HG03060 (cell line): Measurements from ENCODE around the gene ADISSP.

Source experiments
- ATAC-seq: cut with Tn5 transposase; IDR thresholded peaks from one replicate; pipeline ENCODE4 v1.9.1; 2021; ENCODE audit warnings: low read depth, moderate number of reproducible peaks; ENCODE audit not compliant: unreplicated experiment

Gene ADISSP

DNA sequence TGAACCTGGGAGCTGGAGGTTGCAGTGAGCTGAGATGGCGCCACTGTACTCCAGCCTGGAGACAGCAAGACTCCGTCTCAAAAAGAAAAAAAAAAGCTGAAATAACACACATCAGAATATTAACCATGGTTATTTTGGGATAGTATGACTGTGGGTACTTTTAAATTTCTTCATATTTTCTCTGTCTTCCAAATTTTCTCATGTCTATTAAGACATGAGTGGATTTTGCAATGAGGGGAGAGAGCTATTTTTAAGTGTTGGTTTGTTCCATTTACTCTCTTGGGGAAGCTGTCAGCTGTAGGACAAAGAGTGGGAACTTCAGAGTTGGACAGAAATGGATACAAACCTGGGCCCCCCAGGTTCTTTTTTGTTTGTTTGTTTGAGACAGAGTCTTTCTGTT is 10.3 kb downstream of the ADISSP start:
- no peak for ATAC-seq

DNA sequence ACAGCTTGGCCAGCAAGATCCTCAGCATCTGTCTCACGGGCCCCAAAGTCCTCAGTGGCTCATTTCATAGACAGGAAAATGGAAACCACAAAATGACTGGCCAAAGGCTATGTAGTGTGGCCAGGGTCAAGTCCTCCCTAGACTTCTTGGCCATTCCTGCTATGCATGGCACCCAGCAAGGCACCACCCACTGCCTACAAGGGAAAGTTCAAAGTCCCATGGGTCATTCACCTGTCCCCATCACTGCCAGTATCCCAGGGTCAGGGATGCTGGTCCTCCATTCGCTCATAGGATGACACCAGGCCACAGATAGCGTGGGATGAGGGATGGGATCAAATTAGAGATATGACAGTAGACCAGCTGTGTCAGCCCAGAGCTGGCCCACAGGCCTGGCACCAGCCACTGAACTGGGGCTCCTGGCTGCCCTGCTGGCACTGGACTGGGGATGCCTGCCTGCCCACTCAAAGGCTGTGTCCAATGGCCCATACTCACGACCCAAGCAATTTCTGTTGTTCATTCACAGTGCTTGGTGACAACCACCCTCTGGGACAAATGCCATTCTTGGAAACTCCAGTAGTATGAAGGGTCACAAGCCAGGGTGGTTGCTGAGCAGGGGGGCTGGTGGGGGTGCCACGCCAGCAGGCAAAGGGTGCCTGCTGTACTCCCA is 11.6 kb downstream of the ADISSP start:
- no peak for ATAC-seq

DNA sequence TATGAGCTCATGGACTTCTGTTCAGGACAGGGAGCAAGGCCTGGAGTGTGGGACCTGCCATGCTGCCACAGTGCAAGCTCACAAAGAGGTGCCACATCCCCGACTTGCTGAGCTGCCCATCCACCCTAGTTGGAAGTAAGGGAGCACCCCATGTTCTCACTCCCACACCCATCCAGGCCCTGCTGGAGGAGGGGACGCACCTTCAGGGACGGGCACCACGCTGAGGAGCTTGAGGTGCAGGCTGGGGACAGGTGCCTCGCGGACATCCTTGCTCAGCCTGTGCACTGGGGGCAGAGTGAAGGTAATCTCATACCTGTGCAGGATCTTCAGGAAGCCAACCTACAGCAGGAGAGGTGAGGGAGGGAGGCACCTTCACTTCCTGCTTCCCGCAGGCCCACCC is 12.3 kb downstream of the ADISSP start:
- no peak for ATAC-seq

DNA sequence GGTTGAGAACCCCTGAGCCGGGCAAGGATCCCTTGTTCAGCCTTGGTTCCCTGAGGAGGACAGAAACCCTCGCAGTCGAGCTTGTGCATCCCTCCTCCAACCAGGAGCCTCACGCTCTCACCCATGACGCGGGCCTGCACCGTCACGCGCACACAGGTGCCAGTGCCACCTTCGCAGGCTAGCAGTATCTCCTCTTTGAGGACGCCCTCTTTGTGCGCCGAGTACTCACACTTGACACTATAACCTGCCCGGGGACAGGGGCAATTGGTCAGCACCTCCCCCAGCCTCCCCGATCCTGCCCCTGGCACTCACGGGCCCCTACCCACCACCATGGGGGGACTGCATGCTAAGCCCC is 13.3 kb downstream of the ADISSP start:
- no peak for ATAC-seq

DNA sequence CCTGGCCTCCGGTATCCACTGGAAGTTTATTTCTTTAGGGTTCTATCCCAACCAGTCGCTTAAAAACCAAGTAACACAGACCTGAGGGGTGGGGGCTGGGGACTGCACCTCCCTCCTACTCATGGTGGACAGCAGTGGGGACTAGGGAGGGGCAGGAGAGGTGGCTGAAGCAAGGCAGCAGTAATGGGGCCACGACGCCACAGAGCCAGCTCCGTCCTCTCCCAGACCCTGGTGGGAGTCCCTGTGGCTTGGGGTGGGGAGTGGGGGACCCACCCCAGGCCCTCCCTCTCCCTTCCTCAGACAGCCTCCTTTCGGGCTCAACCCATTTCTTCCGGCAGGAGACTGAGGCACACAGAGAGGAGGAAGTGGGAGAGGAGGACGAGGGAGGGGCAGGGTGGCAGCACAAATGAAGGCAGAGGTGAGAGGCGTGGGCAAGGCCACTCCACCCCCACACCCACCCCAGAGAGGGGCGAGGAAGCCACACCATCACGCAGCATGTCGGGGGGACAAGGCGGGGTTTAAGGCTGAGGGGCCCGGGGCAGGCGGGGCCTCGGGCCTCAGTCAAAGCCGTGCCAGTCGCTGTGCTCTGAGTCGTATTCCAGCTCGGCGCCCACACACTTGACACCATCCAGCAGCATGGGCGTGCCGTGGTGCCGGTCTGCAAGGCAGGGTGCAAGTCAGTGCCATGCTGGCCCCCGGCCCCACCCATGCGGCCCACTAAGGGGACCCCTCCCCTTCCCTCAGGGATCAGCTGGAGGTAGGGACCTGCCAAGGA is 13.9 kb downstream of the ADISSP start:
- no peak for ATAC-seq

DNA sequence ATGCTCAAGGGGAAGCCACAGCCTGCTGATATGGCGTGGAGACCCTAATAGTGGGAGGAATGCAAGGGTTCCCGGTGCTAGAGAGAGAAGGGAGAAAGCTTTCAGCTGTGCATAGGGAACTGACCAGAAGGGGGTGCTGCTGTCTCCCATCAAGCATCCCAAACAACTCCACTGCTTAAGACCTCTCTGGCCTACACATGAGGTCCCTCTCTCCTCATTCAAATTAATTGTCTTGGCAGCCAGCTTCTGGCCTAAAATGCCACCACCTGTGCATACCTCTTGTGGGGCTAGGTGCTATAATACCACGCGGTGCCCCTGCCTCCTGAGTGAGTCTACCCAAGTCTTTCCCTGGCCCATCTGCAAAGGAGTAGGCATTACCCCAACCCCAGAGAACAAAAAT is 14.5 kb downstream of the ADISSP start:
- ATAC-seq: no peak

DNA sequence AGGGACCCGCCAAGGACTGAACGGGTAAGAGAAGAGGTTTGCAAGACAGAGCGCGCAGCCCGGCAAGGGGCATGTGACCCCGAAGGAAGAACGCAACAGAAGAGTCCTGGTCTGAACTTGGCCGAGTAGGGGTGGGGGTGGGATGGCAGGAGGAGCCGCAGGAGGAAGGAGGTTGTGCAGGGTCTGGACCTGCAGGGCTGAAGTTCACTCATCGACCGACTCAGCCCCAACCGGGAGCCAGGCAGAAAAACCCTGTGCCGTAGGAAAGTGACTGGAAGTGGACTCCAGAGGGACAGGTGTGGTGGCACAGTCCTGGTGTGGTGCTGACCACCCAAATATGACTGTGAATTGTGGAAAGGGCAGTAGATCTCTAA is 15.2 kb downstream of the ADISSP start:
- no peak for ATAC-seq

DNA sequence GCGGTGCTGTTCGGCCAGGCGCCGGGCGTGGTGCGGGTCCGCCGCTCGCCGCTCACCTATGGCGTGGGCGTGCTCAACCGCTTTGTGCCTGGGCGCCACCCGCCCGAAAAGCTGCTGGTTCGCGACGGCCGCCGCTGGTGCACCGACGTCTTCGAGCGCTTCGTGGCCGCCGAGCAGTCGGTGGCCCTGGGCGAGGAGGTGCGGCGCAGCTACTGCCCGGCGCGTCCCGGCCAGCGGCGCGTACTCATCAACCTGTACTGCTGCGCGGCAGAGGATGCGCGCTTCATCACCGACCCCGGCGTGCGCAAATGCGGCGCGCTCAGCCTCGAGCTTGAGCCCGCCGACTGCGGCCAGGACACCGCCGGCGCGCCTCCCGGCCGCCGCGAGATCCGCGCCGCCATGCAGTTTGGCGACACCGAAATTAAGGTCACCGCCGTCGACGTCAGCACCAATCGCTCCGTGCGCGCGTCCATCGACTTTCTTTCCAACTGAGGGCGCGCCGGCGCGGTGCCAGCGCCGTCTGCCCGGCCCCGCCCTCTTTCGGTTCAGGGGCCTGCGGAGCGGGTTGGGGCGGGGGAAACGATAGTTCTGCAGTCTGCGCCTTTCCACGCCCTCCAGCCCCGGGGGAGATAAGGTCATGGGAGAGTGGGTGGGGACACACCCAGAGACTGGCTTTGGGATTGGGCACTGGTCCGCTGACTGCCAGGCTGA is 15.7 kb downstream of the ADISSP start:
- ATAC-seq: no peak

DNA sequence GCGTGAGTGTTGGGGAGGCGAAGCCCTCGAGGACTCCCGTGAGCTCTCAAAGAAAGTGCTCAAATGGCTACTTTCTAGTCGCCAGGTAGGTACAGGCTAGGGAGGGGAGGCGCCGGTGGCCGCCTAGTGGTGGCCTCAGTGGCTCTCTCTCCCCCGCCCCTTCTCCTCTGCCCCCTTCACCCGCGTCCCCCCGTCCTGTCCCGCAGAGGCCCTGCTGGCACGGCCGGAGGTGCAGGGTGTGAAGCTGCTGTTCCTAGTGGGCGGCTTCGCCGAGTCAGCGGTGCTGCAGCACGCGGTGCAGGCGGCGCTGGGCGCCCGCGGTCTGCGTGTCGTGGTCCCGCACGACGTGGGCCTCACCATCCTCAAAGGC is 16.3 kb downstream of the ADISSP start:
- no peak for ATAC-seq

DNA sequence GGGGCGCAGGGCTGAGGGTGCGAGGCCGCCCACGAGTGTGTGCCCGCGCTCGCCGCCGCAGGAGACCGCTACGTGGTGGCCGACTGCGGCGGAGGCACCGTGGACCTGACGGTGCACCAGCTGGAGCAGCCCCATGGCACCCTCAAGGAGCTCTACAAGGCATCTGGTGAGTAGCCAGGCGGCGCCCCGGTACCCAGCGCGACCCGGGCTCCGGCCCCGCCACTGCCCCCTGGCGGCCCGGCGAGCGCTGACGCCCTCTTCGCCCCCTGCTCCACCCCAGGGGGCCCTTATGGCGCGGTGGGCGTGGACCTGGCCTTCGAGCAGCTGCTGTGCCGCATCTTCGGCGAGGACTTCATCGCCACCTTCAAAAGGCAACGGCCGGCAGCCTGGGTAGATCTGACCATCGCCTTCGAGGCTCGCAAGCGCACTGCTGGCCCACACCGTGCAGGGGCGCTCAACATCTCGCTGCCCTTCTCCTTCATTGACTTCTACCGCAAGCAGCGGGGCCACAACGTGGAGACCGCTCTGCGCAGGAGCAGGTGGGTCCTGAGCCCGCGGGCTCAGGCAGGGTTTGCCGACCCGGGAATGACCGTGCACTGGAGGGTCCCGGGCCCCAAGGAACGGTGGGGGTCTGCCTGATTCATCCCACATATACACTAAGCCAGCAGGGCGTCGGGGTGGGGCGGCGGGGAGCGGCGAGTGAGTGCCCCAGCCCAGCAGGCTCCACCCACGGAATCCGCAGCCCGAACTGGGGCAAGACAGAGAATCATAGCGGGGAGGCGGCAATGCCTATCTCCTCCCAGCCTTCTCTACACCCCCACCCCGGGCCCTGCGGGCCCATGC is 17.6 kb downstream of the ADISSP start:
- no peak for ATAC-seq

DNA sequence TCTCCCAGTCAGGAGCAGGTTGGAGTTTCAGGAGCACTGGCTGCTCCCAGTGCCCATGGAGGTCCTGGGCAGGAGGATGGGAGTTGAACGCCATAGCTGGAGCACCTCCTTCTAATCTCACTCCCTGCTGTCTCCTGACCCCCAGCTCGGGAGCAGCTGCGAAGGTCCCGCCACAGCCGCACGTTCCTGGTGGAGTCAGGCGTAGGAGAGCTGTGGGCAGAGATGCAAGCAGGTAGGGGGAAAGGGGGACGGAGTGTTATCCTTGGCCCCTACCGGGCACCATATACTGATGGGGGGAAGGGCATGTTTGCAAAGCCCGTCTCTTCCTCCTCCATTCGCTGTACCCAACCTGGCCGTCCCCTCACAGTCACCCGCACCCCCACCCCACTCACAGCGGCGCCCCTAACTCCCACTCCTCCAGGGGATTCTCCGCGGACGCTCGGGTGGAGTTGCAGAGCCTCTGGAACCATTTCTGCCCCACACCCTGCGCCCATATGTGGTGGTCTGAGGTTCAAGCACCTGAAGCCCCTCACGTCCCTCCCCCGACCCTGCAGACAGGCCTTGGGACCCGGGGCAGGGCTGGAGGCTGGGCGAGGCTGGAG is 18.4 kb downstream of the ADISSP start:
- no peak for ATAC-seq

DNA sequence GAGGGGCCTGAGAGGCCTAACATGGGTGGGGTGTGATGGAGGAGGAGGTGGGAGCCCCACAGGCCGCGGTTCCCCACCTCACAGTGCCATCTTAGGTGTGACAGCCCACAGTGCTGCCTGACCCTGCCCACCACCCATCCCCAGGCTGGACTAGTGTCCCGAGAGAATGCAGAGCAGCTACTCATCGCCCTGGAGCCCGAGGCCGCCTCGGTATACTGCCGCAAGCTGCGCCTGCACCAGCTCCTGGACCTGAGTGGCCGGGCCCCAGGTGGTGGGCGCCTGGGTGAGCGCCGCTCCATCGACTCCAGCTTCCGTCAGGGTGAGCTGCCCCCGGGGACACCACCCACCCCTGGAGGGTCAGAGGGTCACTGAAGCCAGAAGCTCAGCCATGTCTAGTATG is 19.5 kb downstream of the ADISSP start:
- ATAC-seq: no peak

DNA sequence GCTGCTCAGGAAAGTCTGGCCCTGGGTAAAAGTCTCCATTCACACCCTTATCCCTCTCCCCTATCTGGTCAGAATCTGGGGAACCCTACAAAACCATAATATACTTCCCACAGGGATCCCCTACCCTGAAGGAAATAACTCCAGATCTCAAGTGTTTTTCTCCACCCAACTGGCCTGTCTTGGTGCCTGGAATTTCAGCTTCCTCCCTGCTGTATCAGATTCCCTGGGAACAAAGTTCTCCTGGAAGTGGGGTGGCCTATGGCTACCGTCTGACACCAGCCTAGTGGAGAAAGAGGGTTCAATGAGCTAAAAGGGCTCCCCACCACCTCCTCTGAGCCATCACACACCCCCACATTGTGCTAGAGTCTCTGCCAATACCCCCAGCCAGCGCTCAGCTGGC is 20.1 kb downstream of the ADISSP start:
- ATAC-seq: no peak

DNA sequence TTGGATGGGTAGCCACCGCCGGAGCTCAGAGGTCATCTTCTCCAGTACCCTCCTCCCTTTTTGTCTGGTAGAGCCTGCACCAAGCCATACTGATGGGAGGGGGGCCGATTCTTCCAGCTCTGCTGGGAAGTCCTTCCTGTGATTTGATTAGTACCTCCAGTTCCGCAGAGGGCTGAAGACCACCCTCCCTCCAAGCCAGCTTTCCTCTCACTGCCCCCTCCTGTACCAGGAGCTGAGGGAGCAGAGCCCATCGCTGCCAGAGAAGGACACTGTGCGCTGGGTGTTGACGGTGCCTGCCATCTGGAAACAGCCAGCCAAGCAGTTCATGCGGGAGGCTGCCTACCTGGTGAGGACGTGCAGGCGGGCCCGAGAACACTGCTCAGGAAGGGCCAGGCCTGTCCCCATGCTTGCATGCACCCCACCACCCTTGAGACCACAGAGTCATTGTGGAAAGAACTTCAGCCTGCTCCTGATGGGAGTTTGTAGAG is 21.8 kb downstream of the ADISSP start:
- no peak for ATAC-seq

DNA sequence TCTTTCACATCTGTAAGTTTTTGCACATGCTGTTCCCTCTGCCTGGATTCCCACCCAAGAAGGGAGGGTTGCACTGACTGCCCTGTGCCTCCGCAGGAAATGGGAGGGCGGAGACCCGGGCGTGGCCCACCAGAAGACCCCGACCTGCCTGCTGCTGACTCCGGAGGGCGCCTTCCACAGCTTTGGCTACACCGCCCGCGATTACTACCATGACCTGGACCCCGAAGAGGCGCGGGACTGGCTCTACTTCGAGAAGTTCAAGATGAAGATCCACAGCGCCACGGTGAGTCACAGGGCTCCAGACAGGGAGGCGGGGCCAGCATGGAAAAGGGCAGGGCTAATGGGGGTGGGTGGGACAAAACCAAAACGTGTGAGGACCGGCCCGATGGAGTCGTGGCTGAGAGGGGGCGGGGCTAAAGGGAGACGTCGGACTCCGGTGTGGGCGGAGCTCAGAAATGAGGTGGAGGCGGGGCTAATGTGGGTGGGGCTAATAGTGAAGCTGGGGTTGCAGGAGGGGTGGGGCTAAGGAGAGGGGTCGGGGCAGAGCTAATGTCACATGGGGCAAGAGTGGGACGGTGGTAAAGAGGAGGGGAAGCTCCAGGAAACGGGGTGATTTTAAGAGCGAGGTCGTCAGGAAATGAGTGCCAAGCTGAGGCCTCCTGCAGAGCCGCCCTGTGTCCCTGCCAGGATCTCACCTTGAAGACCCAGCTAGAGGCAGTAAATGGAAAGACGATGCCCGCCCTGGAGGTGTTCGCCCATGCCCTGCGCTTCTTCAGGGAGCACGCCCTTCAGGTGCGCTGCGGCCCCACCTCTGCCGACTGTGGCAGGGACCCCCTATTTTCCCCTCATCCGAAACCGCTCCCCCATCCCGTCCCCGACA is 22.5 kb downstream of the ADISSP start:
- ATAC-seq: no peak

DNA sequence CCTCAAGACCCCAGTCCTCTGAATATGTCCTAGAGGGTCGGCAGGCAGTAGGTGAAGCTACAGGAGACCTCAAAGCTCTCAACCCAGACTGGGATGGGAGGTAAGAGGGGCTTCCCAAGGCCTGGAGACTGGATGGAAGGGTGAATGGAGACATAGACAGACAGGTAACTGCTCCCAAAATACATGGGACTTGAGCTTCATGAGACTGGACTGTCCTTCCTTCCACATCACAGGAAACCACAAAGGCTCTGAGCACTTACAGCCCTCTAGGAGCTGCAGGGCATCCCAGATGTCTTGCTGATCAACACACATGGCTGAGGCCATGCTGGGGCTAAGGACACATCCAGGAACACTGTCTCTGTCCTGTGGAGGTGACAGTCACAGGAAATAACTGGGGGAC is 23.5 kb downstream of the ADISSP start:
- ATAC-seq: no peak

DNA sequence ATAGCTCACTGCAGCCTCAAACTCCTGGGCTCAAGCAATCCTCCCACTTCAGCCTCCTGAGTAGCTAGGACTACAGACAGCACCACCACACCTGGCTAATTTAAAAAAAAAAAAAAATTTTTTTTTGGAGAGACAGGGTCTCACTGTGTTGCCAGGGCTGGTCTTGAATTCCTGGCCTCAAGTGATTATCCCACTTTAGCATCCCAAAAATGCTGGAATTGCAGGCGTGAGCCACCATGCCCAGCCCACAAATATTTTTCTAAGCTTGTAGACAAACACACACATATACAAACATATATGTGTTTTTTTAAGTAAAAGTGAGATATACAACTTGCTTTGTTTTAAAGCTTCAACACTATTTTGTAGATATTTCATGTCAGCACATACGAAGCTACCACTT is 24.3 kb downstream of the ADISSP start:
- ATAC-seq: no peak

DNA sequence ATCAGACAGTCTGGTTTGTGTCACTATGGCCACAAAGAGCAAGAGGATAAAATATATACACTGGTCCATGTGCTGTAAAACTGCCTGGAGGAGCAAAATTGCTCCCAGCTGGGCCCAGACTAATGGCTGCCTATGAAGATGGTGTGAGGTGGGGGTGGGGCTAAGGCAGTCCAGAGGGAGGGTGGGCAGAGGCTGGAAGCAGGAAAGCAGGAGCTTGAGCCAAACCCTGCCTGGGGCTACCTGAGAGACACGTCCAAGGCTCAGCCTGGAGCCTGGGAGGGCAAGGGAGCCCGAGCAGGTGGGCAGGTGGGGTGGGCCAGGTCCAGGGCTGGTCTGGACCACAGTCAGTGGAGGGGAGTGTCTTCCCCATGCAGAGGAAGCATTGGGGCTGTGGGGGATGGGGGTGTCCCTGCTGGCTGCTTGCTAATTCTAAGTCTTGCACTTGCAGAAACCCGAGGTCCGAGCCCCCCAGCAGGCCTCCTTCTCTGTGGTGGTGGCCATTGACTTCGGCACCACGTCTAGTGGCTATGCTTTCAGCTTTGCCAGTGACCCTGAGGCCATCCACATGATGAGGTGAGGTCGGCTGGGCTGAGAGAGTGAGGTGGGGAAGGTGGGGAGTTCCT is 25.6 kb downstream of the ADISSP start:
- no peak for ATAC-seq
